HepG2 (cell line): ENCODE data around the gene CCDC102B. TPM values are rescaled to one million over a fixed set of nuclear protein-coding genes. Genes with fewer than 3 reads are reported as not detected.

ENCODE experiments used
- ATAC-seq: fragments of 200-7000 bp; cut with Tn5 transposase; 3 replicates; pipeline ENCODE4 v1.9.1; 2020; ENCODE audit warnings: mild to moderate bottlenecking, moderate library complexity
- BruUV-seq: library from RNA; stranded (reverse); fragments of 400-500 nt; replicated peaks from 2 replicates; lab custom pipeline; 2021; lab: Mats Ljungman, UMichigan
- CTCF ChIA-PET: fragments of 300-600 bp; formaldehyde crosslinking; extraction: SDS; loops from one replicate; lab custom pipeline; 2021; ENCODE audit warnings: low total read pairs, inconsistent platforms, low intra/inter-chr PET ratio; lab: Yijun Ruan, JAX
- POLR2A ChIA-PET: fragments of 350-600 bp; sonication (Branson Sonifier 250); formaldehyde crosslinking; loops from one replicate; lab custom pipeline; 2020; ENCODE audit warnings: antibody characterized with exemption, inconsistent platforms; lab: Yijun Ruan, JAX
- DNase-seq: peaks from one replicate; pipeline ENCODE4 v3.0.0-alpha.2; 2015; ENCODE audit warnings: low spot score
- FAIRE-seq: peaks from 3 replicates; lab custom pipeline; 2011; peaks lifted over from hg19 to GRCh38; lab: Jason Lieb, UNC
- H2AFZ ChIP-seq: one replicate; pipeline ENCODE4 v1.6.1; 2011; ENCODE audit warnings: low read length, inconsistent platforms
- H3K27ac ChIP-seq: fragments of 300-600 bp; 3 replicates; pipeline ENCODE4 v1.8.0; 2011; ENCODE audit warnings: mixed run types, mild to moderate bottlenecking, mixed read lengths, low read length, inconsistent platforms; ENCODE audit not compliant: insufficient read depth; ENCODE audit errors: extremely low read length
- H3K27me3 ChIP-seq, 2 experiments: fragments of 200-600 bp in 1 of 2; 2 replicates in 1 of 2; 3 replicates in 1 of 2; pipeline versions ENCODE4 v1.6.0 to v1.8.0; 2011; ENCODE audit warnings: low read length in 2 of 2, mild to moderate bottlenecking in 2 of 2, moderate library complexity in 2 of 2, inconsistent platforms in 1 of 2; ENCODE audit not compliant: insufficient read depth in 2 of 2, control insufficient read depth in 1 of 2
- H3K36me3 ChIP-seq, 2 experiments: fragments of 200-600 bp in 1 of 2; replicated peaks in 1 of 2; 2 replicates in 1 of 2; 3 replicates in 1 of 2; pipeline versions ENCODE4 v1.5.1 to v1.8.0; 2011; ENCODE audit warnings: low read length in 2 of 2, inconsistent platforms in 1 of 2; ENCODE audit not compliant: insufficient read depth in 2 of 2, control insufficient read depth in 1 of 2
- H3K4me1 ChIP-seq: 2 replicates; pipeline ENCODE4 v1.5.1; 2012; ENCODE audit warnings: low read length, inconsistent platforms; ENCODE audit not compliant: insufficient read depth
- H3K4me2 ChIP-seq: 2 replicates; pipeline ENCODE4 v1.6.0; 2011; ENCODE audit warnings: low read depth, low read length, inconsistent platforms
- H3K4me3 ChIP-seq, 3 experiments: fragments of 200-600 bp in 1 of 3; sonication (generic), shearing (Covaris generic) in 1 of 3; replicated peaks in 1 of 3; 2 replicates each; pipeline ENCODE4 v1.5.1; 2011 to 2016; ENCODE audit warnings: low read length in 3 of 3, inconsistent platforms in 2 of 3, low read depth in 2 of 3, mild to moderate bottlenecking in 2 of 3, control low read depth in 1 of 3, mixed read lengths in 1 of 3; ENCODE audit not compliant: insufficient read depth in 1 of 3
- H3K79me2 ChIP-seq: one replicate; pipeline ENCODE4 v1.6.1; 2011; ENCODE audit warnings: low read length, inconsistent platforms; ENCODE audit not compliant: insufficient read depth
- H3K9ac ChIP-seq: 2 replicates; pipeline ENCODE4 v1.6.0; 2011; ENCODE audit warnings: mild to moderate bottlenecking, low read depth, low read length, inconsistent platforms; ENCODE audit not compliant: insufficient read depth
- H3K9me3 ChIP-seq: 2 replicates; pipeline ENCODE4 v1.5.1; 2012; ENCODE audit warnings: mild to moderate bottlenecking, low read length
- H4K20me1 ChIP-seq: 2 replicates; pipeline ENCODE4 v1.6.0; 2011; ENCODE audit warnings: inconsistent platforms, mild to moderate bottlenecking, low read length, moderate library complexity; ENCODE audit not compliant: insufficient read depth
- CC2D1A ChIP-seq: sonication (generic); formaldehyde crosslinking; IDR thresholded peaks from 2 replicates; pipeline ENCODE4 v1.8.1; 2023; ENCODE audit warnings: mild to moderate bottlenecking, missing genetic modification reagents
- ELF3 ChIP-seq: IDR thresholded peaks from 2 replicates; pipeline ENCODE4 v1.6.1; 2016; ENCODE audit warnings: missing genetic modification reagents, missing compliant biosample characterization
- FOXM1 ChIP-seq: sonication (generic); formaldehyde crosslinking; IDR thresholded peaks from 2 replicates; pipeline ENCODE4 v1.5.0; 2020; ENCODE audit warnings: missing genetic modification reagents
- HNF1B ChIP-seq: sonication (generic); formaldehyde crosslinking; IDR thresholded peaks from 2 replicates; pipeline ENCODE4 v1.5.1; 2020; ENCODE audit warnings: mild to moderate bottlenecking, moderate library complexity, missing genetic modification reagents
- HOXA3 ChIP-seq: sonication (generic); formaldehyde crosslinking; IDR thresholded peaks from 2 replicates; pipeline ENCODE4 v1.5.0; 2020; ENCODE audit warnings: missing genetic modification reagents
- KDM3A ChIP-seq: IDR thresholded peaks from 2 replicates; pipeline ENCODE4 v1.6.1; 2018; ENCODE audit warnings: low read depth, missing compliant biosample characterization
- KDM6A ChIP-seq: IDR thresholded peaks from 2 replicates; pipeline ENCODE4 v1.6.1; 2016; ENCODE audit warnings: low read depth
- MTA3 ChIP-seq: sonication (generic); formaldehyde crosslinking; IDR thresholded peaks from 2 replicates; pipeline ENCODE4 v1.4.0; 2020; ENCODE audit warnings: missing genetic modification reagents
- NFE2 ChIP-seq: sonication (generic); formaldehyde crosslinking; IDR thresholded peaks from 2 replicates; pipeline ENCODE4 v1.4.0; 2020; ENCODE audit warnings: missing genetic modification reagents
- NKX3-1 ChIP-seq: sonication (generic); formaldehyde crosslinking; IDR thresholded peaks from 2 replicates; pipeline ENCODE4 v1.5.0; 2020; ENCODE audit warnings: missing genetic modification reagents
- PAXIP1 ChIP-seq: sonication (generic); formaldehyde crosslinking; conservative IDR thresholded peaks from 2 replicates; pipeline ENCODE4 v1.4.0; 2020; ENCODE audit warnings: mild to moderate bottlenecking, missing genetic modification reagents, moderate library complexity
- PITX1 ChIP-seq: sonication (generic); formaldehyde crosslinking; IDR thresholded peaks from 2 replicates; pipeline ENCODE4 v1.5.1; 2020; ENCODE audit warnings: mild to moderate bottlenecking, missing genetic modification reagents
- SOX5 ChIP-seq: IDR thresholded peaks from 2 replicates; pipeline ENCODE4 v1.6.1; 2016; ENCODE audit warnings: borderline replicate concordance
- TAF1 ChIP-seq: sonication (generic); formaldehyde crosslinking; IDR thresholded peaks from 2 replicates; pipeline ENCODE4 v1.4.0; 2020; ENCODE audit warnings: missing genetic modification reagents
- TEF ChIP-seq: sonication (generic); formaldehyde crosslinking; IDR thresholded peaks from 2 replicates; pipeline ENCODE4 v1.5.0; 2020; ENCODE audit warnings: missing genetic modification reagents
- TOPORS ChIP-seq: sonication (generic); formaldehyde crosslinking; IDR thresholded peaks from 2 replicates; pipeline ENCODE4 v1.8.0; 2023; ENCODE audit warnings: mild to moderate bottlenecking, missing genetic modification reagents
- UBTF ChIP-seq: sonication (generic); formaldehyde crosslinking; IDR thresholded peaks from 2 replicates; pipeline ENCODE4 v1.4.0; 2020; ENCODE audit warnings: mild to moderate bottlenecking, missing genetic modification reagents
- ZBTB20 ChIP-seq: sonication (generic); formaldehyde crosslinking; IDR thresholded peaks from 2 replicates; pipeline ENCODE4 v1.8.1; 2023; ENCODE audit warnings: missing genetic modification reagents, low read depth, mild to moderate bottlenecking, borderline replicate concordance
- ZNF292 ChIP-seq: sonication (generic); formaldehyde crosslinking; IDR thresholded peaks from 2 replicates; pipeline ENCODE4 v1.8.1; 2022; ENCODE audit warnings: mild to moderate bottlenecking, low read depth, missing genetic modification reagents, borderline replicate concordance
- WGBS: methylation state at CpG from one replicate; pipeline ENCODE4 v1.1.6; 2017; ENCODE audit warnings: low lambda C conversion rate; 5-methylcytosine and 5-hydroxymethylcytosine counted together
- in situ Hi-C: cut with HindIII; loops from 2 replicates; pipeline ENCODE4 v1.10.0; 2017; ENCODE audit warnings: low pct_unique_long_range_greater_than_20kb; ENCODE audit not compliant: extremely low pct_ligation_motif_present
- intact Hi-C: fragments of 100-400 bp; cut with micrococcal nuclease; formaldehyde crosslinking; loops from one replicate; pipeline ENCODE4 v1.10.0; 2022; ENCODE audit not compliant: unreplicated experiment
- polyA plus RNA-seq, 8 experiments: library from polyadenylated mRNA; depleted of rRNA in 3 of 8; stranded (reverse) in 7 of 8; unstranded in 1 of 8; fragments of >200 nt; fragmentation: Illumina TruSeq in 4 of 8; extraction: Trizol in 4 of 8; gene quantifications; 2 replicates each; pipeline versions ENCODE4 v1.2.1 to v1.2.3, GENCODE V29; 2011 to 2016; ENCODE audit warnings: low read depth in 4 of 8, missing spikeins in 1 of 8, mixed read lengths in 1 of 8; ENCODE audit not compliant: insufficient read depth in 1 of 8
- total RNA-seq, 5 experiments: library from RNA; depleted of rRNA; stranded (reverse); fragments of >200 nt; fragmentation: Illumina TruSeq; extraction: Trizol; gene quantifications; 2 replicates each; pipeline ENCODE4 v1.2.3, GENCODE V29; 2016; ENCODE audit warnings: low read depth in 1 of 5

Gene CCDC102B
- total and polyA plus RNA-seq, 2 of the 13 experiments (the other 11 are each of a cell fraction or from before 2014, with no cell fraction given): 2.3 to 3.7 TPM

- TF ChIP-seq ZNF292: no peak
- TF ChIP-seq MTA3 (CRISPR knock-in tag): no peak
- TF ChIP-seq TAF1 (CRISPR knock-in tag): no peak
- TF ChIP-seq PITX1 (CRISPR knock-in tag): 0 out of 2 replicates have a peak, but pooled peaks have one; percentile 15
- TF ChIP-seq ZBTB20 (CRISPR knock-in tag): no peak
- no peak for TF ChIP-seq KDM3A (CRISPR knock-in tag)
- no peak for TF ChIP-seq HOXA3
These were observed 122.0 kb downstream of the CCDC102B start (continued) for GRCh38 chr18:68919900-68920299.

- no peak overlapping the region for H3K9ac ChIP-seq
- no peaks in the 10 kb centered on the region for H3K36me3 ChIP-seq
- intact Hi-C loops: no loop called here
- no peaks in the 10 kb centered on the region for H3K79me2 ChIP-seq
- H3K27ac ChIP-seq: no peak overlapping the region
- DNase-seq (no peak), FAIRE-seq (no peak), ATAC-seq (no peak)
- H3K4me2 ChIP-seq: no peak overlapping the region
- no peaks in the 10 kb centered on the region for H4K20me1 ChIP-seq
- in situ Hi-C loops: no loop called here
- 35% methylated on average over 3 of the region's 3 CpGs for WGBS
- no peak for TF ChIP-seq SOX5 (CRISPR knock-in tag)
- no peak for TF ChIP-seq ELF3 (CRISPR knock-in tag)
- TF ChIP-seq KDM6A (CRISPR knock-in tag): no peak
- no peak for TF ChIP-seq CC2D1A (CRISPR knock-in tag)
- TF ChIP-seq TEF: no peak
- no peak for TF ChIP-seq NFE2
- TF ChIP-seq TOPORS (CRISPR knock-in tag): no peak
- no peak for TF ChIP-seq NKX3-1 (CRISPR knock-in tag)
- TF ChIP-seq FOXM1 (CRISPR knock-in tag): no peak
- TF ChIP-seq HNF1B (CRISPR knock-in tag): no peak
- TF ChIP-seq PAXIP1 (CRISPR knock-in tag): no peak
- TF ChIP-seq UBTF (CRISPR knock-in tag): no peak
- no peak overlapping the region for H2AFZ ChIP-seq
- peaks cover 11% of the 10 kb centered on the region for H3K4me1 ChIP-seq
- ChIA-PET CTCF (no interaction called here), POLR2A (no interaction called here)
- H3K4me3 ChIP-seq: no peak overlapping the region
- no peaks in the 10 kb centered on the region for H3K9me3 ChIP-seq
- no TSS peak for BruUV-seq
- H3K27me3 ChIP-seq: no peaks in the 10 kb centered on the region
These were observed 124.5 kb downstream of the CCDC102B start for GRCh38 chr18:68922392-68922791.
